Hematopoietic multipotent progenitor cell treated with erythropoietin and hydrocortisone succinate and interleukin-3 and kit ligand, for 6 days (in vitro differentiated cells): ENCODE data around the gene NRN1L.
"Not testable (repeated sequence)": the region's sequence is repeated elsewhere in the genome, so short reads cannot be mapped to it uniquely, and the experiment has no call there.

ENCODE experiments used
- DNase-seq: peaks from one replicate; pipeline ENCODE4 v3.0.0-alpha.2; 2015

Gene NRN1L

DNA sequence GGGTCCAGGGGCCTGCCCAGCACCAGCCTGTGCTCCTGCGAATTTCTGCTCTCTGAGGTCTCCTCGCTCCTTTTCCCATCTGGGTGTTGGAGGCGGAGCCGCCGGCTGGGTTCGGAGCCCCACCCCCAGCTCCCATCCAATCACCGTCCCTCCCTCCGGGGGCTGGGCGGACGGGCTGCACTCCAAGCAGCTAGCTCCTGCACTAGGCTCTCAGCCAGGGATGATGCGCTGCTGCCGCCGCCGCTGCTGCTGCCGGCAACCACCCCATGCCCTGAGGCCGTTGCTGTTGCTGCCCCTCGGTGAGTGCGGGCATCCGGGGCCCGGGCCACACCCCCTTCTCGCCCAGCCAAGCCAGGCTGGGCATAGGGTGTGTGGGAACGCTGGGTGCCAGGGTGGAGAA, at the start of gene NRN1L:
Gene NRN1L, plus strand, starts transcription at position 202 of the 400 bp plus-strand sequence. Its CDS starts 19 bp downstream, at position 221.
- DNase-seq, result peak; percentile 19

DNA sequence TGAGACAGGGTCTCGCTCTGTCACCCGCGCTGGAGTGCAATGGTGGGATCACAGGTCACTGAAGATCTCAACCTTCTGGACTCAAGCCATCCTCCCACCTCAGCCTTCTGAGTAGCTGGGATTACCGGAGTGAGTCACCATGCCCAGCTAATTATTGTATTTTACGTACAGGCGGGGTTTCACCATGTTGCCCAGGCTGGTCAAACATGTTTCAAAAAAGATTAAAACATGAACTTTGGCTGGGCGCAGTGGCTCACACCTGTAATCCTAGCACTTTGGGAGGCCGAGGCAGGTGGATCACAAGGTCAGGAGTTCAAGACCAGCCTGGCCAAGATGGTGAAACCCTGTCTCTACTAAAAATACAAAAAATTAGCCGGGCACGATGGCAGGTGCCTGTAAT, 47.5 kb upstream of the NRN1L start:
- DNase-seq, result not testable (repeated sequence)

DNA sequence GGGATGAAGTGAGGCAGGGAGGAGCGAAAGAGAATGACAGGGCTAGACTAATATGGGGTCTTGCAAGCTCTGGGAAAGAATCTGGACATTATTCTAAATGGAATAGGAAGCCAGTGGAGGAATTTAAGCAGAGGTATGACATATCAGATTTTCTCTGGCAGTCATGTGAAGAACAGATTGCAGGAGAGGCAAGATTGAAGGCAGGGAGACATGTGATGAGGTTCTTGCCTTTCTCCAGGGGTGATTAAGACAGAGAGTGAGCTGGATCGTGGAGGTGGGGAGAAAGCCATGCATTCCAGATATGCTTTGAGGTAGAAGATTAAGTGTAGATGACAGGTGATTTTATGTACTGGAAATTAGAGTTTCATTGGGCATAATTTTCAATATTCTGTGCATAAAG, 46.9 kb upstream of the NRN1L start:
- no peak for DNase-seq

DNA sequence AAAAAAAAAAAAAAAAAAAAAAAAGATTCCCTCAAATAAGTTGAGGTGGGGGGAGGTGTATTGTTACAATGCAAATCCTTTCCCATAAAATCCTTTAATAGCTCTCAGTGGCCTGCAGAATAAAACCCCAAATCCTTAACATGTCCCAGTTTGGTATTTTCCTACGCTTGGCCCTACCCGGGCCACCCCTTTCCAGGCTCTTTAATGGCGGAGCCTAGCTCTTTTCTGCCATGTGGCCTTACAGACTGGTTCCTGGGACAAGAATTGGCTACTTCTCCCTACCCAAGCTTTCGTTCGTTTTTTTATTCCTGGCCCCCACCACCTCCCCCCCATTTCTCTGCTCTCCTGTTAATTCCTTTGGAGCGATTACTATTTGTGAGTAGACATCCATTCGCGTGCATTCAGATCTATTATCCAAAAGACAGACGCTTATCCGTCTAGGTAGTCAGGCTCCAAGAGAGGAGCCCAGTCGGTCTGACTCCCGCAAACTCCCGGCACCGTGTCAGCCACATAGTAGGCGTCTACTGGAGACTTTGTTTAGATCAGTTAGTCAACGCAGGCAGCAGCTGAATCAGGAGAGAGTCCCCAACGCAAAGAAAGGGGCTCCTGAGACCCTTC, 43.4 kb upstream of the NRN1L start:
- DNase-seq, result no peak

DNA sequence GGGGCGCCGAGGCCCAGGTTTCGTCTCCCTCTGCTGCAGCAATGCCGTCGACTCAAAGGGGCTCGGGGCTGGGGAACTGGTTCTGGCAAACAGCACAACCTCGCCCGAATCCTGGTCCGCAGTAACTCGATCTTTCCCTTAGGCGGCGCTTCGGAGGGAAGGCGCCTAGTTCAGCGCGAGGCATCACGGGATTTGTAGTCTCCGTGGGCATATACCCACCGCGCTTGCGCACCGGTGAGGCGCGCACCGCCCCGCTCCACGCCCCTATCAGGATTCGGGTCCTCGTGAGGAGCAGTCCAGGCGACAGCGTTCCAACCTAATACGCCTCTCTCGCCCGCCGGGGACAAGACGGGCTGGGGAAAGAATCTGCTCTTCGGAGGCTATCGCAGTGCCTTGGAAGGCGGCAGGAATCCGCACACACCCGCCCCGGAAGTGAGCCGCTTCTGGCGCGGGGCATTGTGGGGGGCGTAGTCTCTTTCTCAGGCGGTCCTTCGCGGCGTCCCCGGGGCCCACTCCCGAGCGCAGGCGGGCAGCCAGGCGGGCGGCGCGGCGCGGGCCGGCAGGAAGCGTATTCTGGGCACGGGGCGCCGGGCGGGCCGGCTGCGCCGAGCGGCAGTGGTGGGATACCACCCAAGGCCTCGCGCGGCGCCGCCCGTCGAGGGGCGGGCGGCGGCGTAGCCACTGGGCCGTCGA, 42.7 kb upstream of the NRN1L start, which contains the start of gene THAP11:
Gene THAP11, plus strand, starts transcription at position 505 of the 693 bp plus-strand sequence. CDS start 235 bp downstream, outside the sequence.
- DNase-seq, result peak; percentile 99

DNA sequence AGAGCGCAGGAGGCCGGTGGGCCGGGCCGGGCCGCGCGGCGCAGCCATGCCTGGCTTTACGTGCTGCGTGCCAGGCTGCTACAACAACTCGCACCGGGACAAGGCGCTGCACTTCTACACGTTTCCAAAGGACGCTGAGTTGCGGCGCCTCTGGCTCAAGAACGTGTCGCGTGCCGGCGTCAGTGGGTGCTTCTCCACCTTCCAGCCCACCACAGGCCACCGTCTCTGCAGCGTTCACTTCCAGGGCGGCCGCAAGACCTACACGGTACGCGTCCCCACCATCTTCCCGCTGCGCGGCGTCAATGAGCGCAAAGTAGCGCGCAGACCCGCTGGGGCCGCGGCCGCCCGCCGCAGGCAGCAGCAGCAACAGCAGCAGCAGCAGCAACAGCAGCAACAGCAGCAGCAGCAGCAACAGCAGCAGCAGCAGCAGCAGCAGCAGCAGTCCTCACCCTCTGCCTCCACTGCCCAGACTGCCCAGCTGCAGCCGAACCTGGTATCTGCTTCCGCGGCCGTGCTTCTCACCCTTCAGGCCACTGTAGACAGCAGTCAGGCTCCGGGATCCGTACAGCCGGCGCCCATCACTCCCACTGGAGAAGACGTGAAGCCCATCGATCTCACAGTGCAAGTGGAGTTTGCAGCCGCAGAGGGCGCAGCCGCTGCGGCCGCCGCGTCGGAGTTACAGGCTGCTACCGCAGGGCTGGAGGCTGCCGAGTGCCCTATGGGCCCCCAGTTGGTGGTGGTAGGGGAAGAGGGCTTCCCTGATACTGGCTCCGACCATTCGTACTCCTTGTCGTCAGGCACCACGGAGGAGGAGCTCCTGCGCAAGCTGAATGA, 42.0 kb upstream of the NRN1L start:
- peak; percentile 71 for DNase-seq

DNA sequence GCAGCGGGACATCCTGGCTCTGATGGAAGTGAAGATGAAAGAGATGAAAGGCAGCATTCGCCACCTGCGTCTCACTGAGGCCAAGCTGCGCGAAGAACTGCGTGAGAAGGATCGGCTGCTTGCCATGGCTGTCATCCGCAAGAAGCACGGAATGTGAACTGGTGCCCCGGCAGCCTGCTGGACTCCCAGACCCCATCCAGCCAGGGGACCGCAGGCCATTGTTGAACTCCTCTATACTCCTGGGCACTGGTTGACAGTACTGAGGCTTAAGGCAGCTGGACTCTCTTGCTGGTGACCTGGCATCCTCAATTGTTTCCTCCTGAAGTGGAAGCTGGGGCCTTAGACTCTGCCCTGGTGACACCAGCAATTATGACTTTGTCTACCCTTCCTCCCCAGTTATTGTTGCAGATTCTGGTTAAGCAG, 41.3 kb upstream of the NRN1L start:
- DNase-seq, result no peak

DNA sequence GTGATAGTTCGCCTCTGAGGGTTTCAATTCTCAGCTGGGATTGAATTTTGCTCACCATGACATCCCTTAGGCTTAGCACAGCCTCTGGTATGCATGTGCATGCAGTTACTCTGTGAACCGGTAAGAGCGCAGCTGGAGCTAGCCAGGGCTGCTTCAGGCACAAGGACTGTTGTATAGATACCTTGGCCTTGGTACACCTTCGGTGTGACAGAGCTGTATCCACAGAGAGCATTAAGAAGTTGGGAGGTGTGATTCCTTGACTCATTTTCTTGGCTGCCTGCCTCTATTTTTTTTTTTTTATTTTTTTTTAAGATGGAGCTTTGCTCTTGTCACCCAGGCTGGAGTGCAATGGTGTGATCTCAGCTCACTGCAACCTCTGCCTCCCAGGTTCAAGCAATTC, 40.2 kb upstream of the NRN1L start:
- no peak for DNase-seq

DNA sequence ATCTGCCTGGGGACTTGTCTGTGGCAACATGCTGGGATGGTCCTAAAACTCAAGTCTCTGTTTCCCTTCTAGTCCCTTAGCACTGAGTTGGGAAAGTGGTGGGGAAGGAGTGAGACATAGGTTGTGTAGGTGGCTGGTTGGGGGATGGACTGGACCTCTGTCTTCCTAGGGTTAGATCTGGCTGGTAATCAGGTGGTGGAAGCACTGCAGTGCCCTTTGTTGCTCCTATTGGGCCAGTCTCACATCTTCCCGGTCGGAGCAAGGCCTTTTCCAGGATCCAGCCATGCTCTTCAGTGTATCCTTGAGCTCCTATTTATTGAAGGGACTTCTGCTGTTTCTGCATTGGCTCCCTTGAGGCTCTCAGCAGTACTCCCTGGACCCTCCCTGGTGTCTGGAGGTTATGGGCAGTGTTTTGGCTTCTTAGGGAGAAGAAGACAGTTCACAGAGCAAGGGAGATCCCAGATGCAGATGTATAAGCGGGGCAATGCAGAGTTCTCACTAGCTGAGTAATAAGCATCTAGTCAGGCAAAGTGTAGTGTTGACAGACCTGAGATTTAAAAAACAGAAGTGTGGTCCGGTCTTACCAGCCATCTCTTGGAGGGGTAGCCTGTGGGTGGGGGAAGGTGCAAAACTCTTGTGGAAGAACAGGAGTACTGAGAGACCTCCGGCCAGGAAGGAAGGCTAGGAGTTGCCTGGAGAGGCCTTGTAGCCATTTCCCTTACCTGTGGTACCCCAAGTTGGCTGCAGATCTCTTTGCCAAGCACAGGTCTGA, 39.2 kb upstream of the NRN1L start:
- peak; percentile 22 for DNase-seq

DNA sequence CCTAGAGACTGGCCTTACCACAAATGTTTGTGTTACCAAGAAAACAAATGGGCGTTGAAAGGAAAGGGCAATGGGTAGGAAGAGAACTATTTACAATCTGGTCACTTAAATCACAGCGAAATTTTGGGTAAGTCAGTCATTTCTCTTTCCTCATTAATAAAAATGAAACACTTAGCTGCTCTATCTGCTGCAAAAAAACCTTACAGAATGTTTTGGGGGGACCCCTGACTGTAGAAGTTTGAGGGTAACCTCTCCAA, 38.7 kb upstream of the NRN1L start:
- DNase-seq, result peak; percentile 16

DNA sequence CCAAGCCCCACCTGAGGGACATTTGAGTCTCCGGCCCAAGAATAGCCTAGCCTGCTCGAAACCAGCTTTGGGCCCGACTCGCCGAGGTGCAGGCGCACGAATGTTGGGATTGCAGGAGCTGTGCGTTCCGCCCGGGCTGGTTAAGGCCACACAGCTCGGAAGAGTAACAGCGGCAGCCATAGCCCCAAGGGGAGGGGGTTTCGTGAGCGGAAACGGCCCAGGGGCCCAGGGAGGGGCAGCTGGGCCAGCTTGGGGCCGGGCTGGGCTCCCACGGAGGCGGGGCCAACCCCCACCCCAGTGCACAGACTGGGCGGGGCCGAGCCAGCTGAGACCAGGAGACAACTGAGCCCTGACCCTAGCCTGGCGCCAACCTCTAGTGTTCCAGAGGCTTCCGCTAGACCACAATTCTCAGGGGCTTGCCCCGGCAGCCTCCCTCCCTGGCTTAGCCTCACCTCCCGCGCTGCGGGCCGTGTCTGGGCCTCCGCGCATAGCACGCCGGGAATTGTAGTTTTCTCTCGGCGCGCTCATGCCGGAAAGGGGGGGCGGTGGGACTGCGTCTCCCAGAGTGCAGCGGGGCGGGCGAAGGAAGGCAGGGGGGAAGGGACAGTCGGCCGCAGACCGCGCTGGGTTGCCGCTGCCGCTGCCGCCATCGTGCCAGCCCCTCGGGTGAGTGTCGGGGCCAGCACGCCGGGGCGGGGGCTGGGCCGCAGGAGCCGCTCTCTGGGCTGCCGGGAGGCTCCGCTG, 38.2 kb upstream of the NRN1L start, which contains the start of gene NUTF2:
Gene NUTF2, plus strand, starts transcription at position 614 of the 744 bp plus-strand sequence. CDS start 18,198 bp downstream, outside the sequence.
- DNase-seq, result peak; percentile 97

DNA sequence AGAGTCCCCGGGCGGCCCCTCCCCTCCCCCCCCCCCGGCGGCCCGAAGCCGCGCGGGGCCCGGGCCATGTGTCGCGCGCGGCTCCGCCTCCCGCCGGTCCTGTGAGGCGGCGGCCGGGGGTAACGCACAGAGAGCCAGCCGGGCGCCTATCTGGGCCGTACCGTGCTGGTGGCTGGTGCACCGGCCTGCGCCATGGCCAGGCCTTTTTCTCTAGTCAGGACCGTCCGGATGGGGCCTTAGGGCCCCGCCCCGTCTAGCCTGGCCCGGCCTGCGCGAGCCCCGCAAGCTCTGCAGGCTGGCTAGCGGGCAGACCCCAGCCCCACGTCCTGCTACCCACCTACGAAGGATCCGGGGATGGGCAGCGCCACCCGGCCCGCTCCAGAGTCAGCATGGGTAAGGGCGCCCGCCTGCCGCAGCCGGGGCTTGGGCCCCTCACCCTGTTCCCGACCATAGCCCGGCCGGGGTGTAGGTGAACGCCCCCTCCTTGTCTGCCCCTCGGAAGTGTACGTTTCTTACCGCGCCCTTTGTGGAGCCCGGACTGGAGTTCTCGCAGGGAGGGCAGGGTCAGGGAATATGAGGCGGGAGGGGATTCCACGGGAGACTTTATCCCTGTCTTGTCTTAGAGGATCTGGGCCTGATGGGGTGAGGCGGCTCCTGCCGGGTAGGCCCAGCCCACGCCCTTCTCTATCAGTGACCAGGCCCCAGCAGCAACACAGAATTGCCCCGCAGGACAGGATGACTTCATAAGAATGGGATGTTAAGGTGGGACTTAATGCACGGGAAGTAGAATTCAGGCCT, 37.4 kb upstream of the NRN1L start, which contains the start of gene CENPT:
Gene CENPT, minus strand, starts transcription at position 630 of the 798 bp plus-strand sequence. CDS start 13,834 bp downstream, outside the sequence.
- peak; percentile 86 for DNase-seq

DNA sequence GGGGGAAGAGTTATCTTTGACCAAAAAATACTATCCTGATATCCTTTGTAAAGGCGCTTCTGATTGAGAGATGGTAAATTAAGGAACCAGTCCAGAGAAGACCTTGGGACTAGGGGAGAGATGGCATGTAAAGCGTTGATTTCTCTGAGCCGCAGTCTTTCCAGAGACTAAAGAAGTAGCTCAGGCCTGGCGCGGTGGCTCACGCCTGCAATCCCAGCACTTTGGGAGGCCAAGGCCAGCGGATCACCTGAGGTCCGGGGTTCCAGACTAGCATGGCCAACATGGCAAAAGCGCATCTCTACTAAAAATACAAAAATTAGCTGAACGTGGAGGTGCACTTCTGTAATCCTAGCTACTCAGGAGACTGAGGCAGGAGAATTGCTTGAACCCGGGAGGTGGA, 36.6 kb upstream of the NRN1L start:
- no peak for DNase-seq

DNA sequence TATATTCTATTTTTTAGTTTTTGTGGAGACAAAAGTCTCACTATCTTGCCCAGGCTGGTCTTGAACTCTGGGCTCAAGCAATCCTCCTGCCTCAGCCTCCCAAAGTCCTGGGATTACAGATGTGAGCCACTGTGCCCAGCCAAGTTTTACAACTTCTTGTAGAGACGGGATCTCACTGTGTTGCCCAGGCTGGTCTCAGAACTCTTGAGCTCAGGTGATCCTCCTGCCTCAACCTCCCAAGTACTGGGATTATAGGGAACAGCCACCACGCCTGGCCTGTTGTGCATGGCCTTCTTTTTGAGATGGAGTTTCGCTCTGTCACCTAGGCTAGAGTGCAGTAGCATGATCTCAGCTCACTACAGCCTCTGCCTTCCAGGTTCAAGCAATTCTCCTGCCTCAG, 31.0 kb upstream of the NRN1L start:
- DNase-seq, result no peak

DNA sequence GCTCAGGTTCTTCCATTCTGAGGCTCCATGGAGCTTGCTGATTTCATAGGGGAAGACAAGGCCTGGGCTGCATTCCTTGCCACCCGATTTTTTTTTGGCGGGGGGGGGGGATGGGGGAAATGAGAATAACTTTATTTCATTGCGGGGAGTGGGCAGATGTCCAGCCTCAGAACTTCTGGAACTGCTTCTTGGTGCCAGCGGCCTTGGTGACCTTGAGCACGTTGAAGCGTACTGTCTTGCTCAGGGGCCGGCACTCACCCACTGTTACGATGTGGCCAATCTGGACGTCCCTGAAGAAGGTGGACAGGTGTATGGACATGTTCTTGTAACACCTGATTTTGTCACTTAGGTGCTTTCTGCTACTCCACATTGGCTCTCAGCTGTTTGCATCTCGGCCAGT, 28.9 kb upstream of the NRN1L start:
- no peak for DNase-seq

DNA sequence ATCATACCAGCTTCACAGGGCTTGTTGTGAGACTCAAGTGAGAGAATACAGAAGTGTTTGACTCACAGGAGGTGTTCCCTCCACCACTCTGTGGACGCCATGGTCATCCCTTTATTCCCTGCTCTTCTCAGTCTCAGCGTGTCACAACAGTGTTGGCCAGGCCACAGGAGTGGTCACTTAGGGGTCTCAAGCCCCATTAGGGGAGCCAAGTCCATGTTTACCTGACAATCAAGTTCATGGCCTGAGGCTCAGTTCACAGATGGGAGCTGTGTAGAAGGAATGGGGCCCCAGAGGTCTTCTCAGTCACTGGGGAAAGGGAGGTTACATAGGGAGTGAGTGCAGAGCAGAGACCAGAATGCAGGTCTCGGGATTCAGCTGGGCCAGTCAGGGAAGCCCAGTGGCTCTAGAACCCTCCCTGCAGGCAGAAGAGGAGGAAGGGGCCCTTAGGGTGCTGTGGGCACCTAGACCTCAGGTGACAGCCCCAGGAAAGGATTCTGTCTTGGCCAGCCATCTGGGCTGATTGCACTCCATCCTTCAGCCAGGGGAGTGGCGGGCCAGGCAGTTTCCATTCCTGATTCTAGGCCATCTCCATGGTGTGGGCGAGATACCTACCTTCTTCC, 27.6 kb upstream of the NRN1L start:
- DNase-seq, result no peak

DNA sequence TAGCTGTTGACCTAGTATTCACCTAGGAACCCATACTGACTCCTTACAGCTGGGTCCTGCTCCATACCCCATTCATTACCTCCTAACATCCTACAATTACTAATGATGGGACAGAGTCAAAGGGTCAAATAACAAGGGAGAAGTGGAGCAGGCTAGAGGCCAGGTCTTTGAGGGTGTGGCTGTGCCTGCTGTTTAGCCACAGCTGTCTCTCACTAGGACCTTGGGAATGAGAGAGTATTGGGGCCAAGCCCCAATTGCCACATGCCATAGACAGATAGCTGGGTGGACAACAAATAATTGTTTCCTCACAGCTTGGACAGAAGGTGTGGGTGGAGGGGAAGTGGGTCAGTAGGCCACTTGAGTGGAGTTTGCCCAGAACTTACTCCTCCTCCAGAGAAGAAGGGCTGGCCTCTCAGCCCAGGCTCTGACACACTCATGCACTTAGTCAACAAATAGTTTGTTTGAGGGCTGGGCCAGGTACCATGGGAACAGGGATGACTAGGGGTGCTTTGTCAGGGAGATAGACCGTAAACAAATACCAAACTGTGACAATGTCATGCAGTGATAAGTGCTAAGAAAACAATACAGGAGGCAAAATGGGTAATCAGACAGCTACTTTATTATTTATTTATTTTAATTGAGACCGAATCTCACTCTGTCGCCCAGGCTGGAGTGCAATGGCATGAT, 27.0 kb upstream of the NRN1L start:
- peak; percentile 45 for DNase-seq

DNA sequence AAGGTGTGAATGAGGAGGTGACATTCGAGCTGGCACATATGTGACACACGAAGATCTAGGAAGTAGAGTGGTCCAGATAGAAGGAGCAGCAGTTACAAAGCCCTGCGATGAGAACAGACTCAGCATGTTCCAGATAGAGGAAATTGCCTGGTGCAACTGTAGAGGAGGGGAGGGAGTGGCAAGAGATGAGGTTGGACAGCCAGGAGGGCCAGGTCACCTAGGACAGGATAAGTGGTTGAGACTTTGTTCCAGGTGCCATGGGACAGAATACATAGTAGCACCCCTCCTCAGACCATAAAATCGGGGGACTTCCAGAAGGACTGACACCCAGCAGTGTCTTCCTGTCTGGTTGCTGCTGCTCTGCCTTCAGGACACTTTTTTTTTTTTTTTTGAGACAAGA, 26.2 kb upstream of the NRN1L start:
- DNase-seq, result no peak

DNA sequence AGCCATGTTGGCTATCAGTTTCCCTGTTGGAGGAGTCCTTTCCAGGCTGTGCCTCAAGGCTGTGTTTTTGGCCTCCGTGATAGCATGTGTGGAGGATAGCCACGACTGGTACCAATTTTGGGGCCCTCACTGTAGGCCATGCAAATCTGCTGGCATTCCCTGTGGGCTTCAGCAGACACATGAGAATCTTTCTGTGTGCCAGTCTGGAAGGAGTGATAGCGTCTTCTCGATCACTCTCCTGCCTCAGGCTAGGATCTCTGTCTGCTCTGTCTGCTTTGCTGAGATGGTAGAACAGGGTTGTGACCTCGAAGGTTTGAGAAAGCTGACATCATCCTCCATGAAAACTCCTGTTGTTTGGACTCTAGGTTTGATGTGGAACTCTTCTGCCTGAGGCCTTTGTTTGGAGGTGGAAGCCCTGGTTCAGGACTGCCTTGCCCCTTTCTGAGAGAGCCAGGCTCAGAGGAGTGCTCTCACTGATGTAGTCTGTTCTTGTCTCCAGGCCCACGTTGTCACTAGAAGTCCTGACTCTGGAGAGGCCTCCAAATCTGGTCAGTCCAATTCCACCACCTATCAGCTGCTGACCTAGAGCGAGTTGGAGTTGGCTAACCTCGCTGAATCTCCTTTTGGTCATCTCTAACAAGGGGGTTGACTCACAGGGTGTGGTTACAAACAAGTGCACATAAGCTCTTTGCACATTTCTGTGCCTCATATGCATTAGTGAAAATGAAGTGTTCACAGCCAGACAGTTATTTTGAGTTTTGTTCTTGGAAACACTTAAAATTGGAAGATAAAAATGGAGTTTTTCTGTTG, 23.9 kb upstream of the NRN1L start:
- DNase-seq, result peak; percentile 27
